HG03469 (cell line): ENCODE data around the gene MAGI2.

Experiments
- ATAC-seq: cut with Tn5 transposase; IDR thresholded peaks from one replicate; pipeline ENCODE4 v1.9.1; 2021; ENCODE audit warnings: mild to moderate bottlenecking, moderate library complexity, moderate number of reproducible peaks; ENCODE audit not compliant: unreplicated experiment

MAGI2 gene

GRCh38 chr7:78684201-78684600 is 769.3 kb downstream of the MAGI2 start:
- ATAC-seq: no peak

GRCh38 chr7:78683566-78683965 is 769.9 kb downstream of the MAGI2 start:
- no peak for ATAC-seq

- ATAC-seq: no peak
These were observed 774.2 kb downstream of the MAGI2 start for GRCh38 chr7:78679112-78679876.

GRCh38 chr7:78677391-78677790 is 776.1 kb downstream of the MAGI2 start:
- ATAC-seq: no peak

- ATAC-seq: no peak
These were observed 778.0 kb downstream of the MAGI2 start for GRCh38 chr7:78675511-78675910.

GRCh38 chr7:78673272-78673671 is 780.2 kb downstream of the MAGI2 start:
- ATAC-seq: no peak

- no peak for ATAC-seq
These were observed 790.5 kb downstream of the MAGI2 start for GRCh38 chr7:78662939-78663338.

- no peak for ATAC-seq
These were observed 803.5 kb downstream of the MAGI2 start for GRCh38 chr7:78649976-78650375.

GRCh38 chr7:78649236-78649635 is 804.2 kb downstream of the MAGI2 start:
- ATAC-seq: no peak

GRCh38 chr7:78642751-78643150 is 810.7 kb downstream of the MAGI2 start:
- ATAC-seq: no peak

GRCh38 chr7:78638364-78638763 is 815.1 kb downstream of the MAGI2 start:
- no peak for ATAC-seq

- no peak for ATAC-seq
These were observed 816.7 kb downstream of the MAGI2 start for GRCh38 chr7:78636727-78637126.

GRCh38 chr7:78635026-78635793 is 818.3 kb downstream of the MAGI2 start:
- ATAC-seq: no peak

GRCh38 chr7:78634093-78634492 is 819.4 kb downstream of the MAGI2 start:
- no peak for ATAC-seq

GRCh38 chr7:78620920-78621319 is 832.5 kb downstream of the MAGI2 start:
- ATAC-seq: no peak

- ATAC-seq: no peak
These were observed 836.9 kb downstream of the MAGI2 start for GRCh38 chr7:78616539-78616938.

- ATAC-seq: no peak
These were observed 844.2 kb downstream of the MAGI2 start for GRCh38 chr7:78609281-78609680.

- ATAC-seq: no peak
These were observed 846.4 kb downstream of the MAGI2 start for GRCh38 chr7:78607099-78607498.

- no peak for ATAC-seq
These were observed 848.3 kb downstream of the MAGI2 start for GRCh38 chr7:78605119-78605518.

- ATAC-seq: no peak
These were observed 851.7 kb downstream of the MAGI2 start for GRCh38 chr7:78601728-78602127.

GRCh38 chr7:78594156-78594555 is 859.3 kb downstream of the MAGI2 start:
- no peak for ATAC-seq

GRCh38 chr7:78588393-78588792 is 865.1 kb downstream of the MAGI2 start:
- no peak for ATAC-seq
